OCI-LY1 (cell line): ENCODE data around the gene HSDL1.

Experiments used
- H2AFZ ChIP-seq: fragments of 200-600 bp; sonication (generic), shearing (Covaris generic); 2 replicates; pipeline ENCODE4 v1.6.0; 2014; ENCODE audit warnings: antibody characterized with exemption, mild to moderate bottlenecking, low read length
- H3F3A ChIP-seq: fragments of 200-600 bp; sonication (generic), shearing (Covaris generic); 2 replicates; pipeline ENCODE4 v1.6.0; 2014; ENCODE audit warnings: mild to moderate bottlenecking, antibody characterized with exemption, low read length, moderate library complexity; ENCODE audit not compliant: insufficient read depth
- H3K27ac ChIP-seq: fragments of 200-600 bp; sonication (generic); 2 replicates; pipeline ENCODE4 v1.5.1; 2014; ENCODE audit warnings: low read length, mixed run types, mild to moderate bottlenecking, low read depth; ENCODE audit not compliant: poor library complexity, severe bottlenecking
- H3K27me3 ChIP-seq: fragments of 200-600 bp; sonication (generic); 2 replicates; pipeline ENCODE4 v1.6.0; 2014; ENCODE audit warnings: antibody characterized with exemption, mild to moderate bottlenecking, low read length, moderate library complexity; ENCODE audit not compliant: insufficient read depth
- H3K36me3 ChIP-seq: fragments of 200-600 bp; sonication (generic); 2 replicates; pipeline ENCODE4 v1.6.1; 2014; ENCODE audit warnings: mild to moderate bottlenecking, antibody characterized with exemption, low read length, moderate library complexity, mixed read lengths; ENCODE audit not compliant: insufficient read depth
- H3K4me1 ChIP-seq: fragments of 200-600 bp; sonication (generic); 2 replicates; pipeline ENCODE4 v1.5.1; 2014; ENCODE audit warnings: mild to moderate bottlenecking, low read length, moderate library complexity; ENCODE audit not compliant: insufficient read depth, severe bottlenecking
- H3K4me2 ChIP-seq: fragments of 200-600 bp; sonication (generic), shearing (Covaris generic); 2 replicates; pipeline ENCODE4 v1.6.1; 2014; ENCODE audit warnings: low read length
- H3K4me3 ChIP-seq: fragments of 200-600 bp; sonication (generic); 2 replicates; pipeline ENCODE4 v1.5.1; 2014; ENCODE audit warnings: low read length, low read depth, mild to moderate bottlenecking, mixed read lengths; ENCODE audit not compliant: poor library complexity, severe bottlenecking
- H3K79me2 ChIP-seq: fragments of 200-600 bp; shearing (Covaris generic); 2 replicates; pipeline ENCODE4 v1.6.1; 2016; ENCODE audit warnings: mixed run types, low read length, mixed read lengths; ENCODE audit not compliant: insufficient read depth
- H3K9ac ChIP-seq: fragments of 200-600 bp; sonication (generic), shearing (Covaris generic); 2 replicates; pipeline ENCODE4 v1.6.1; 2014; ENCODE audit warnings: mild to moderate bottlenecking, low read length, mixed read lengths
- H3K9me2 ChIP-seq: fragments of 200-600 bp; sonication (generic), shearing (Covaris generic); 2 replicates; pipeline ENCODE4 v1.6.1; 2014; ENCODE audit warnings: low read depth, mild to moderate bottlenecking, low read length, mixed read lengths
- H3K9me3 ChIP-seq: fragments of 200-600 bp; shearing (Covaris generic); 2 replicates; pipeline ENCODE4 v1.6.1; 2014; ENCODE audit warnings: low read length, mixed read lengths
- H4K20me1 ChIP-seq: fragments of 200-600 bp; sonication (generic), shearing (Covaris generic); 2 replicates; pipeline ENCODE4 v1.6.0; 2016; ENCODE audit warnings: mild to moderate bottlenecking, low read length; ENCODE audit not compliant: insufficient read depth
- EZH2 ChIP-seq: fragments of 200-600 bp; sonication (generic), shearing (Covaris generic); IDR thresholded peaks from 2 replicates; pipeline ENCODE4 v1.8.0; 2017; ENCODE audit warnings: borderline replicate concordance, mixed run types, mild to moderate bottlenecking, antibody characterized with exemption, low read length, moderate library complexity, mixed read lengths
- TF ChIP-seq, protein P1 (sequence below): fragments of 200-600 bp; sonication (generic), shearing (Covaris generic); IDR thresholded peaks from 2 replicates; pipeline ENCODE4 v1.5.1; 2017; ENCODE audit warnings: mild to moderate bottlenecking, antibody characterized with exemption, low read length, moderate library complexity, mixed read lengths

The HSDL1 gene

DNA sequence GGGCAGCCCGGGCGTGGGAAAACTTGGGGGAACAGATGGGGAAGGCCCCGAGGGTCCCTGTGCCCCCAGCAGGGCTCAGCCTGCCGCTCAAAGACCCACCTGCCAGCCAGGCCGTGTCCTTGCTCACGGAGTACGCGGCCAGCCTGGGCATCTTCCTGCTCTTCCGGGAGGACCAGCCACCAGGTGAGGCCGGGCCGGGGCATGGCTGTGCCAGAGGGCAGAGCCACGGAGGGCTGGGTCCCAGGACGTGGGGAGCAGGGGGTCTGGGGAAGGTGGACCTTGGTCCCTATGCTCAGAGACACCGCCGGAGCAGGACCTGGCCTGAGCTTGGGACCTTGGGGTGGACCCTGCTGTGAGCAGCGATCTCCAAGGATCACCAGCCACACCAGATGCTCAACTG, 46.5 kb upstream of the HSDL1 start:
- Histone ChIP-seq H3K36me3 (no peaks in the 10 kb centered on the region), H2AFZ (no peak overlapping the region), H3K9me2 (no peaks in the 10 kb centered on the region), H3K9me3 (no peaks in the 10 kb centered on the region), H3F3A (no peaks in the 10 kb centered on the region), H3K79me2 (no peaks in the 10 kb centered on the region), H3K9ac (no peak overlapping the region), H3K27ac (no peak overlapping the region), H4K20me1 (no peaks in the 10 kb centered on the region), H3K4me3 (no peak overlapping the region), H3K27me3 (0 out of 2 replicates have a peak, but pooled peaks cover 4% of the 10 kb centered on the region), H3K4me1 (peaks cover 19% of the 10 kb centered on the region), H3K4me2 (no peak overlapping the region)
- TF ChIP-seq, protein P1, sequence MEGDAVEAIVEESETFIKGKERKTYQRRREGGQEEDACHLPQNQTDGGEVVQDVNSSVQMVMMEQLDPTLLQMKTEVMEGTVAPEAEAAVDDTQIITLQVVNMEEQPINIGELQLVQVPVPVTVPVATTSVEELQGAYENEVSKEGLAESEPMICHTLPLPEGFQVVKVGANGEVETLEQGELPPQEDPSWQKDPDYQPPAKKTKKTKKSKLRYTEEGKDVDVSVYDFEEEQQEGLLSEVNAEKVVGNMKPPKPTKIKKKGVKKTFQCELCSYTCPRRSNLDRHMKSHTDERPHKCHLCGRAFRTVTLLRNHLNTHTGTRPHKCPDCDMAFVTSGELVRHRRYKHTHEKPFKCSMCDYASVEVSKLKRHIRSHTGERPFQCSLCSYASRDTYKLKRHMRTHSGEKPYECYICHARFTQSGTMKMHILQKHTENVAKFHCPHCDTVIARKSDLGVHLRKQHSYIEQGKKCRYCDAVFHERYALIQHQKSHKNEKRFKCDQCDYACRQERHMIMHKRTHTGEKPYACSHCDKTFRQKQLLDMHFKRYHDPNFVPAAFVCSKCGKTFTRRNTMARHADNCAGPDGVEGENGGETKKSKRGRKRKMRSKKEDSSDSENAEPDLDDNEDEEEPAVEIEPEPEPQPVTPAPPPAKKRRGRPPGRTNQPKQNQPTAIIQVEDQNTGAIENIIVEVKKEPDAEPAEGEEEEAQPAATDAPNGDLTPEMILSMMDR: no peak
- no peak for TF ChIP-seq EZH2

DNA sequence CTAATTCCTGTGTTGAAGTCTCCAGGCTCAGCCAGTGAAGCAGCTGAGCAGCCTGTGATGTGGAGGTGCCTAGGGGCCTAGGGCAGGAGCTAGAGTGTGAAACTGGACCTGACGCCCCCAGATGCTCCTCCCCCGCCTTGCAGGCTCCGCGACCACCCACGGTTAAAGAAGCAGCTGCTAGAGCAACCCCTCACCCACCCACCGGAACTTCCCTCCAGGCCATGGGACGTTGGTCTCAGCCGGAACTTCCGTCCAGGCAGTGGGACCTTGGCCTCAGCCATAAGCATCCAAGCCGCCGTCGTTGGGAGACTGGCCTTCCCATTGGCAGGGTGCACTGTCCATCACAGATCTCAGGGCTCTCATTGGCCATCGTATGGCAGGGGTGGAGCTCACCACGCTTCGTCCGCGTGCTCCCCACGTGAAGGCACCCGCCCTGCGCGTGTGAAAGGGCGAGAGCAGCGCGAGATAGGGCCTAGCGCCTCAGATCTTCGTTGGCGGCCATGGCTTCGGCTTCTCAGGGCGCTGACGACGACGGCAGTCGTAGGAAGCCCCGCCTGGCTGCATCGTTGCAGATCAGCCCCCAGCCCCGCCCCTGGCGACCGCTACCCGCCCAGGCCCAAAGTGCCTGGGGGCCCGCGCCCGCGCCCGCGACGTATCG, 45.9 kb upstream of the HSDL1 start, which contains the start of gene ADAD2:
Gene ADAD2, plus strand, starts transcription at position 427 of the 658 bp plus-strand sequence. Its CDS starts 74 bp downstream, at position 501.
- TF ChIP-seq, protein P1: no peak
- TF ChIP-seq EZH2: no peak
- H3F3A ChIP-seq: no peaks in the 10 kb centered on the region
- no peak within 1 kb of the TSS for H3K4me2 ChIP-seq
- no peak within 1 kb of the TSS for H3K4me3 ChIP-seq
- H3K36me3 ChIP-seq: no peaks in the 10 kb centered on the region
- no peak within 1 kb of the TSS for H2AFZ ChIP-seq
- H4K20me1 ChIP-seq: no peaks in the 10 kb centered on the region
- H3K27ac ChIP-seq: no peak within 1 kb of the TSS
- 0 out of 2 replicates have a peak, but pooled peaks cover 4% of the 10 kb centered on the region for H3K79me2 ChIP-seq
- no peak within 1 kb of the TSS for H3K9ac ChIP-seq
- H3K9me2 ChIP-seq: no peaks in the 10 kb centered on the region
- no peaks in the 10 kb centered on the region for H3K9me3 ChIP-seq
- H3K4me1 ChIP-seq: peaks cover 23% of the 10 kb centered on the region
- H3K27me3 ChIP-seq: 0 out of 2 replicates have a peak, but pooled peaks cover 2% of the 10 kb centered on the region

DNA sequence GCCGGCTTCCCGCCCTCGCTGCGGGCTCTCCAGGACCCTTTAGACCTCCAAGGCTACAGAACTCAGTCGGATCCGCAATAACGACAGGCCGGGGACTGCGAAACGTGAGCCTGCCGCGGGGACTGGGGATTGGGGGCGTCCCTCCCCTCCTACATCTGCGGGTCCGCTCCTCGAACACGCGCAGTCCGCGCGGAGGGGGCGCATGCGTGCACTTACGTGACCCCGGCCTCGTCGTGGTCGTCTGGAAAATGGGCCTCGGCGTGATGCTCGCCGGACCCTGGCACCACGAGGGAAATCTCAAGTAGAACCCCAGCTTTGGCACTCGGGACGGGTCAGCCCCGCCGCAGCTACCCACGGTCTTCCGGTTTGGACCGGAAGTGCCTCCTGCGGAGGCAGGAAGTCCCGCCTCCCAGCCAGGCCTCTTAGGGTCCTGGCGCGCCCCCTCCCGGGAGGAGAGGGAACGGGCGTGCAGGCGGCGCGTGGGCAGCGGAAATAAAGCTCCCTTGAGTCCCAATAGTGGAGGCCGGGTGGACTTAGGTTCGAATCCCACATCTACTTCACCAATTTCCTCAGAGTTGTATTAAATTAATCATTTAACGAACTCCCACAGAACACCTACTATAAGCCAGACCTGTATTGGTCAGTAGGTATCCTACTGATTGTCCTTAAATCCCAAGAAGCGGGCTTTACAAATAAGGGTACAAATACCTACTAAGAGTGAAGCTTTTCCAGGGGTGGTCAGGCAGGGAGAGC, 41.9 kb upstream of the HSDL1 start, which contains the start of gene TAF1C:
Gene TAF1C, minus strand, starts transcription at position 373 of the 753 bp plus-strand sequence. CDS start 2,069 bp downstream, outside the sequence.
- TF ChIP-seq, protein P1: peak; percentile 95
- TF ChIP-seq EZH2: no peak
- no peaks in the 10 kb centered on the region for H3K9me2 ChIP-seq
- H3K4me2 ChIP-seq: peak within 1 kb of the TSS; percentile 57
- H3K79me2 ChIP-seq: 0 out of 2 replicates have a peak, but pooled peaks cover 7% of the 10 kb centered on the region
- H2AFZ ChIP-seq: peak within 1 kb of the TSS; percentile 95
- H4K20me1 ChIP-seq: no peaks in the 10 kb centered on the region
- peaks cover 11% of the 10 kb centered on the region for H3K4me1 ChIP-seq
- H3K4me3 ChIP-seq: peak within 1 kb of the TSS; percentile 78
- H3K9ac ChIP-seq: peak within 1 kb of the TSS; percentile 78
- H3K36me3 ChIP-seq: peaks cover 26% of the 10 kb centered on the region
- no peaks in the 10 kb centered on the region for H3K9me3 ChIP-seq
- H3K27ac ChIP-seq: no peak within 1 kb of the TSS
- H3K27me3 ChIP-seq: no peaks in the 10 kb centered on the region
- H3F3A ChIP-seq: no peaks in the 10 kb centered on the region
